H1 (cell line): ENCODE results near the gene AKR7A2. TPM values are rescaled to one million over a fixed set of nuclear protein-coding genes. Genes with fewer than 3 reads are reported as not detected.

Experiments
- polyA plus RNA-seq, 7 experiments: library from polyadenylated mRNA; depleted of rRNA in 3 of 7; stranded (reverse) in 5 of 7; unstranded in 2 of 7; fragments of >200 nt in 5 of 7; fragments of 200-250 nt in 2 of 7; gene quantifications; 1 replicate in 5 of 7; 2 replicates in 1 of 7; 4 replicates in 1 of 7; pipeline versions ENCODE4 v1.2.1 to v1.2.3, GENCODE V29; 2011 to 2013; ENCODE audit warnings: missing spikeins in 2 of 7, mixed read lengths in 2 of 7
- small RNA-seq: library from polyadenylated mRNA; stranded (forward); fragments of <200 nt; extraction: miRNeasy Mini kit (QIAGEN cat#:217004); gene quantifications from one replicate; pipeline ENCODE3, GENCODE V24; 2013; ENCODE audit not compliant: insufficient read depth
- total RNA-seq: library from RNA; stranded (reverse); fragmentation: NEBNext Ultra II Directional; extraction: Animal tissue kit (Norgen Biotek cat#: 25700); gene quantifications from 2 replicates; pipeline ENCODE4 v1.2.1, GENCODE V29; 2021

AKR7A2 gene
- total and polyA plus RNA-seq, 2 of the 8 experiments (the other 6 are each of a cell fraction or from before 2014, with no cell fraction given): 32.0 to 48.3 TPM

Small RNA genes within 50 kb of the gene (small RNA-seq; reads per million reads assigned to genes)
- not detected for gene RNU6-1099P

Other genes starting within 250 kb of the AKR7A2 start
- gene UBR4, start 101.9 kb downstream of the AKR7A2 start, total RNA-seq: 148 and 152 TPM in 2 replicates
- 139 and 168 TPM in 2 replicates for gene UBR4, start 101.9 kb downstream of the AKR7A2 start, polyA plus RNA-seq (2011; rRNA removed)
- 45.1 and 51.0 TPM in 2 replicates for gene EMC1, start 60.6 kb downstream of the AKR7A2 start, total RNA-seq
- 53.5 and 95.9 TPM in 2 replicates for gene EMC1, start 60.6 kb downstream of the AKR7A2 start, polyA plus RNA-seq (2011; rRNA removed)
- gene MRTO4, start 60.3 kb downstream of the AKR7A2 start, total RNA-seq: 54.5 and 64.3 TPM in 2 replicates
- 36.9 and 38.4 TPM in 2 replicates for gene MRTO4, start 60.3 kb downstream of the AKR7A2 start, polyA plus RNA-seq (2011; rRNA removed)
- 0.65 TPM in 2 replicates for gene AKR7A3, start 23.4 kb downstream of the AKR7A2 start, total RNA-seq
- 0.62 and 0.72 TPM in 2 replicates for gene AKR7A3, start 23.4 kb downstream of the AKR7A2 start, polyA plus RNA-seq (2011; rRNA removed)
- 14.0 and 16.8 TPM in 2 replicates for gene SLC66A1, start 182 bp upstream of the AKR7A2 start, total RNA-seq
- 27.9 and 34.2 TPM in 2 replicates for gene SLC66A1, start 182 bp upstream of the AKR7A2 start, polyA plus RNA-seq (2011; rRNA removed)
- 371 TPM in 2 replicates for gene CAPZB, start 173.4 kb upstream of the AKR7A2 start, total RNA-seq
- 162 and 169 TPM in 2 replicates for gene CAPZB, start 173.4 kb upstream of the AKR7A2 start, polyA plus RNA-seq (2011; rRNA removed)